NCI-H2227 (cell line): ENCODE measurements around the gene GRAMD4.

Experiments
- DNase-seq: peaks from one replicate; lab custom pipeline; 2025; ENCODE audit not compliant: unreplicated experiment; lab: John Stamatoyannopoulos, UW

GRAMD4 gene

GRCh38 chr22:46686221-46687047, 66.2 kb downstream of the GRAMD4 start:
- DNase-seq, result no peak

- DNase-seq, result no peak
Measured at GRCh38 chr22:46687048-46687444, 66.9 kb downstream of the GRAMD4 start.

DNA sequence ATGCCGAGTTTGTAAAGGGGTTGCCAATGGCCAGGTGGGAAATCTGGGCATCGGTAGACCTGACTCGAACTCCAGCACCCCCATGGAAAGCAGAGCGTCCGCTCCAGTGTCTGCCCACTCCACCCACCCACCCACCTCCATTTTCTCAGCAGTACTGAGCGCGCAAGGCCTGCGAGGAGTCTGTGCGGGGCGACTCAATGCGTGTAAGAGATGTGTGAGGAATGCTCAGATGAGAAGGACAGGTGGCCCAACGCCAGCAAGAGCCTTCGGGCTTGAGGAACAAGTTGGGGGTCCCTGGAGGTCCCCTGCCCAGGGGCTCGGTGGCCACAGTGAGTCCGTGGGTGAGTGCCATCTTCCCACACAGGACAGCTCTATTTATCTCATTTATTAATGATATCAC, 67.3 kb downstream of the GRAMD4 start:
- no peak for DNase-seq

DNA sequence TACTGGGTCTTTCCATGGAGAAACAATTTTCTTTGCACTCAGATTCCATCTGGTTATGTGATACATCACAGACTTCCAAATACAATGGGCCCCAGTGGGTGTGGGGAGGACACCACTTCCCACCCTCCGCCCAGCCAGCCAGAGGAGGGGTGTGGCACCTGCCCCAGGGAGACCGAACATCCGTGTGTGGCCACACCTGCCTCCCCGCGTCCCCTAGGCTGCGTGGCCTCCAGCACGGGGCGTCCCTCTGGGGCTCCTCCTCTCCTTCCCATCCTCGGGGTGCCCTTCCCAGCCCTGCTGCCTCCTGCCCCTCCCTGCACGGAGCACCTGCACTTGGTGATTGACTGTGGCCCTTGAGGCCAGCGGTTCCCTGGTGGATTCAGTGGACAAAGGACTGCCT, 68.8 kb downstream of the GRAMD4 start:
- no peak for DNase-seq

DNA sequence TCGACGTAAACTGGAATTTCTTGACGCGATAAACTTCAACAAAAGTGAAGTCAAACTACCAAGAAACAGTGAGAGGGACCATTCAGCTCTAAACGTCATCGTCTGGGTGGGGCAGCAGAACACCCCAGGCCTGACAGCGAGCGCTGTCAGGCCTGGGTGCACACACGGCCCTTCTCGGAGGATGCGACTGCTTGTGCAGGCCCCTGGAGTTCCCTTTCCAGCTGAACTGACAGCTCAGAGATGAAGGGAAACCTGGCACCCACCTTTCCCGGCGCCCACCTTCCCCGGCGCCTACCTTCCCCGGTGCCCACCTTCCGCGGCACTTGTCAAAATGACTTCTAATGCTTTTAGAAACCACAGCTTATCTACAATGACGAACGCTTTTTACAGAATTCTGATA, 70.0 kb downstream of the GRAMD4 start:
- no peak for DNase-seq

GRCh38 chr22:46691571-46691970, 71.4 kb downstream of the GRAMD4 start:
- no peak for DNase-seq

GRCh38 chr22:46693634-46694415, 73.6 kb downstream of the GRAMD4 start:
- no peak for DNase-seq

- DNase-seq, result no peak
Measured at GRCh38 chr22:46694416-46695170, 74.4 kb downstream of the GRAMD4 start.

DNA sequence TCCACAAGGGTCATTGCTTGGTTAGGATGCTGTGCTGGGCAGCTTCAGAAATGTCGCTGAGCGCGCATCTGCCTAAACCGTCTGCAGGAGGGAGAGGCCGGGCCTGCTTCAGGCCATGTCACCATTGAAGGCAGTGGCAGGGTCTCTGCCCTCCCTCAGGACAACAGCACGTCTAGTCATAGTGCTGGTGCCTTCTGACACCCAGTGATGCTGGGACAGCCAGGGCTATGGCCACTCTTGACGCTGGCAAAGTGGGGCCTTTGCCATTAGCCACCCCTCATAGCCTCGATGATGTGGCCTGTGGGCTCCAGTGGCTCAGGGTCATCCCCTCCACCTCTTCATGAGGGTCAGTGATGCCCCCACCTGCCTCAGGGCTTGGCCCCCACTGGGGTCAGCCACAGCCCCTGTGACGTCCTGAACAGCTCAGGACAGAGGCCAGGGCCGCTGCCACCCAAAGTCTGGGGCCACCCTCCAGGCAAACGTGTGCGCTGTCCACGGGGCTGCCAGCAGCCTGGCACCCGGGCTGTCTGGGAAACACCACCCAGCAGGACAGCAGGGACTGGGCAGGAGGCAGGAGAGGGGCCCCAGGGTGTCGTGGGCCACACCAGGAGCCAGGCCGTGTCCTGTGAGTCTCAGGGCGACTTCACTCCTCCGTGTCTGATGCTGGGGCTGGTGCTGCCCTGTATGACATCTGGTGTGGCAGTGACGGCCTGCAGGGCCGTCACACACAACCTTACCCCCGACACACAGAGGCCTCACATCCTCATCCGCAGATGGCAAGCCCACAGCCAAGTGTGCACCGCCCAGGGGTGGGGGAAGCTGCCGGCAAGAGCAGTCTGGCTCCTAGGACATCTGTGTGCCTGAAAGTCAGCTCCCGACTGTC, 75.4 kb downstream of the GRAMD4 start:
- DNase-seq, result no peak

DNA sequence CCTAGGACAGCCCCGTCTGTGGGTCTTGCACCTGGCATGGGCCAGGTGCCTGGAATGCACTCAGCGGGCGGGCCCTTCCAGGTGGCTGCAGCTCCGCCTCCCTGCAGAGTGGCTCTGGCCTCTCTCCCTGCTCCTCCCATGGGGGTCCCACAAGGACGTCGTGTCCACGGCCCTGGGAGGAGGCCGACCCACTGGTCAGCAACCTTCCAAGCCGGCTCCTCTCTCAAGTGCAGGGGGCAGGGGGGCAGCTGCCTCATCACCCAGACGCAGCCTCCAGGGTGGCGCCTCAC, 76.0 kb downstream of the GRAMD4 start:
- DNase-seq, result no peak

GRCh38 chr22:46696614-46697013, 76.4 kb downstream of the GRAMD4 start:
- DNase-seq, result no peak

DNA sequence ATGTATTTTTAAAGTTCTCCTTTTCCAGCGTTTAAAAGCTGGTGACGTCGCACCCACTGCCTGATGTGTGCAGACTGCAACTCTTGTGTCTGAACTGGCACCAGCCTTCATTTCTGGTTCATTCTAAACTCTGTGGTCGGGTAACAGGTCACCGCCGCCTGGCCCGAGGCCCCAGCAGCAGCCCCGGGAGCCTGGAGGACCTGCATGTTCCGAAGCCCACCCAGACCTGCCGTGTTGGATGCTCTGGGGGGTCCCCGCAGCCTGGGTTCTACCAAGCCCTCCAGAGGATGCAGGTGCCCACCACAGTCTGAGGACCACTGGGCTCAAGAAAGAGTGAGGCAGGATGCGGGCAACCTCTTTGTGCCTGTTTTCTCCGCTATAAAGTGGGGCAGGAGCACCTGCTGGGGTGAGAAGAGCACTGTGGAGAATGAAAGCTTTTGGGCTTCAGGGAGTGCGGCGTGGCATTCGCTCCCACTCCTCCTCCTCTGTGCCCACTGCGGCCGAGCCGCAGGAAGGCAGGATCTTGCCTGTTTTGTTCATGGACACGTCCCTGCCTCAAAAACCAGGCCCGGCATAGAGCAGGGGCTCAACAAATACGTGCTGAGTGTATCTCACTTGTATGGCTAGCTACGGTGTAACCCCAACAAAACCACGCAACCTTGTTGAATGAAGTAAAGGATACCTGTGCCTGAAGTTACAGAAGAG, 77.8 kb downstream of the GRAMD4 start:
- DNase-seq, result no peak

- DNase-seq, result no peak
Measured at GRCh38 chr22:46699091-46699490, 78.9 kb downstream of the GRAMD4 start.

DNA sequence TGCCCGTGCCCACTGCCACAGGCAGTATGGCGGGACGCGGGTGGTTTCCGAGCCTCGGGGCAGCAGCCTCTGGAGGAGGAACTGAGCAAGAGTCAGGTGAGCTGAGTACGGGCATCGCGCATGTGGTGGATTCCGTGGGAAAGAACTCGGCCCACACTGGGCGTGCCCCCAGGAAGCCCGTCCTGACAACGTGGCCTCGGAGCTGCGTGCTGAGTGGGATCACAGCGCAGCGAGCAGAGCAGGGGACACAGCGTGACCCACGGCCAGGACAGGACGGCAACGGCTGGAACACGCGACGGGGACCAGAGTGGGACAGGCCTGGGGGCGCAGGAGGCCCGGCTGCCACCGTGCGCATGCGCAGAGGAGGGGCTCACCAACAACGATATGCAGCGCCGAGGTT, 81.1 kb downstream of the GRAMD4 start:
- DNase-seq, result no peak

DNA sequence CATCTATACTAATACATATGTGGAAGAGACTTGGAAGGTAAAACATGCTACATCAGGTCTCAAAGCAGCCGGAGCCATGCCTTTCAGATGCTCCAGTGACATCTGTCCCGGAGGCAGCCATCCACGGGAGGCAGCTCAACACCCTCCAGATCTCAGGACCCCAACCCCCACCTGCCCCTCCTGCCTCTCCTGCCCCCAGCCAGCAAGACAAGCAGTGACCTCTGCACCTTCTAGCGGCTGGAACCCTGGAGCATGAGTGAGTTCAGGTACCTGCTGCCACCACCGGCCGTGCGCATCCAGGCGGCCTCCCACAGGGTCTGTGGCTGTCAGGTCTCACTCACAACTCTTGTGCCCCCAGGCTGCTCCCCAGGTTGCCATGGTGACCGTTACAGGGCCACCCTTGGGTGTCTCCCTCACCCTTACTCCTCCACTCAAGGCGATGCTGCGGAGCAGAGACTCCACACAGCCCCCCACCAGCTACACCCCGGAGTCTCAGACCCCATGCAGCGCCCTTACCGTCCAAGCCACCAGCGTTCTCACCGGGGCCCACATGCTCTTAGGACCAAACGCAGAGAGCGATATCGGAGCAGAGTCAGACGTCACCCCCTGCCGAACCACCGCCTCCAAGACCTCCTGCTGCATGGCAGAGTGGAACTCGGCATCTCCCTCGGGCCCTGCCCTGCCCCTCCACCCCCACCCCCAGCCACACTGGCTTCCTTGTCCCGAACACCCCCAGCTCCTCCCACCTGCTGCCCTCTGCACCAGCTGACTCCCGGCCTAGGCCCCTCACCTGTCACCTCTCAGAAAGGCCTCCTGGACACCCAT, 83.2 kb downstream of the GRAMD4 start:
- DNase-seq, result no peak

- DNase-seq, result no peak
Measured at GRCh38 chr22:46703996-46704370, 83.8 kb downstream of the GRAMD4 start.

GRCh38 chr22:46706060-46706459, 85.9 kb downstream of the GRAMD4 start:
- DNase-seq, result no peak

- no peak for DNase-seq
Measured at GRCh38 chr22:46707305-46707704, 87.1 kb downstream of the GRAMD4 start.

DNA sequence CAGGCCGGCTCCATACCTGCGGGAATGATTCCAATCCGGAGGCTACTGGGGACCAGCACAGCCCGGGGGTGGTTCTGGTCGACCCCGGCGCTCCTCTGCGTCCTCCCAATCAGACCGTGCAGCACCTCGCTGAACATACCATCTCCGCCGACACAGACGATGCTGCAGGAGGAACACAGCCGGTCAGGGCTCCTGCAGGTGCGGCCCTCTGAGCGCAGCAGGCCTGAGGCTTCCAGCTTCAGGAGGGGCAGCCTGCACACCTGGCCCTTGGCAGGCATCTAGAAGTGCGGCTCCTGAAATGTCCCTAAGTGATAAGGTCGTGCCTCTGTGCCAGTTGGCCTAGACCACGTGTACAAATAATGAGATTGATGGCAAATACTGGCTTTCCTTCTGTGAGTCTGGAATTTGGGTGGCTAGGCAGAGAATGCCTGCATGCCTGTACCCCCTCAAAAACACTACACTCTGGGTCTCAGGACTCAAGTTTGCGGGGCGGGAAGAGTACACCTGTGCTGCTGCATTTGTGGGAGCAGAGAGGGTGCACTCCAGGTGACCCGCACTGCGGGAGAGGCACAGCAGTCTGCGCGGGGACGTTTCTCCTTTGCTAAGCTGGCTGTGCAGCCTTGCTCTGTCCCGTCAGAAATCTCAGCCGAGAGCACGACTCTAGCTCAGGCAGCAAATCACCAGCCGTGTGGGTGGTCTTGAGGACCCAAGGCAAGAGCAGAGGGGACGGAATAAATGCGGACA, 87.8 kb downstream of the GRAMD4 start:
- DNase-seq, result no peak
